Cortex of kidney (tissue), 1 donor: ENCODE measurements around the gene GP1BB.
"Not testable (repeated sequence)": the region's sequence is repeated elsewhere in the genome, so short reads cannot be mapped to it uniquely, and the experiment has no call there.

Experiments used
- DNase-seq: peaks from one replicate; lab custom pipeline; 2025; lab: John Stamatoyannopoulos, UW

GP1BB gene

DNA sequence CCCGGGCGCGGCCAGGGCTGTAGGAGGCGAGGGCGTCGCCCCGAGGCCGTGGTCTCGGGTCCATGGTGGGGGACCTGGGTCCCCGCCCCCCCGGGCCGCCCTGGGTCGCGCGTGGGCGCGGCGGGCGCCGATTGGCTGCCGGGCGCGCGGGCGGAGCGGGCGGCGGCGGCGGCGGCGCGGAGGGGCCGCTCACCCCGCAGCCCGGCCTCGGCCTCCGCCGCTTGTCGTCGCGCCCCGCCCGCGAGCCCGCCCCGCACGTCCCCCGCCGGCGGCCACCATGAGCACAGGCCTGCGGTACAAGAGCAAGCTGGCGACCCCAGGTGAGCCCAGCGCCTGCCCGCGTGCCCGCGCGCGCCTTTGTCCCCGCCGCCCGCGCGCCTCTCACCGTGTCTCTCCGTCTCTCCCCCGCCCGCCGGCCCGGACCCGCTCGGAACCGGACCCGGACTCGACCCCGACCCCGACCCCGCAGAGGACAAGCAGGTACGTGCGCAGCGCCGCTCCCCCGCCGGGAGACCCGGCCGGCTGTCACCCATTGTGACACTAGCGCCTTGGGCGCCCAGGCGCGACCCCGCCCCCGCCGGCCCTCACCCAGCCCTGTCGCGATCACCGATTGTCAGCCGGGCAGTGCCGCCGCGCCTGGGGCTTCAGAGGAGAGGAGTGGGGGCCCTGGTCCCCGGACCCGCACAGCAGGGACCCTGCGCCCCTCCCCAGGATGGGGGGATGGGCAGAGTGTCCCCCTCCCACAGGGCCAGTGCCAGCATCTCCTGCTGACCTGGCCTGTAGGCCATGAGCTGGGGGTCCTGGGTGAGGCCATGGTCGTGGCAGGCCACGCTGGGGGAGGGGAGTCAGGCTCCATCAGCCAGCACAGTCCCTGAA, 8.8 kb upstream of the GP1BB start, which contains the start of gene SEPTIN5:
SEPTIN5 (plus strand) TSS at position 192 of the 876 bp plus-strand sequence; CDS start at position 278, 86 bp downstream.
- no peak for DNase-seq

- no peak for DNase-seq
Measured at GRCh38 chr22:19715188-19715930, 8.0 kb upstream of the GP1BB start.

DNA sequence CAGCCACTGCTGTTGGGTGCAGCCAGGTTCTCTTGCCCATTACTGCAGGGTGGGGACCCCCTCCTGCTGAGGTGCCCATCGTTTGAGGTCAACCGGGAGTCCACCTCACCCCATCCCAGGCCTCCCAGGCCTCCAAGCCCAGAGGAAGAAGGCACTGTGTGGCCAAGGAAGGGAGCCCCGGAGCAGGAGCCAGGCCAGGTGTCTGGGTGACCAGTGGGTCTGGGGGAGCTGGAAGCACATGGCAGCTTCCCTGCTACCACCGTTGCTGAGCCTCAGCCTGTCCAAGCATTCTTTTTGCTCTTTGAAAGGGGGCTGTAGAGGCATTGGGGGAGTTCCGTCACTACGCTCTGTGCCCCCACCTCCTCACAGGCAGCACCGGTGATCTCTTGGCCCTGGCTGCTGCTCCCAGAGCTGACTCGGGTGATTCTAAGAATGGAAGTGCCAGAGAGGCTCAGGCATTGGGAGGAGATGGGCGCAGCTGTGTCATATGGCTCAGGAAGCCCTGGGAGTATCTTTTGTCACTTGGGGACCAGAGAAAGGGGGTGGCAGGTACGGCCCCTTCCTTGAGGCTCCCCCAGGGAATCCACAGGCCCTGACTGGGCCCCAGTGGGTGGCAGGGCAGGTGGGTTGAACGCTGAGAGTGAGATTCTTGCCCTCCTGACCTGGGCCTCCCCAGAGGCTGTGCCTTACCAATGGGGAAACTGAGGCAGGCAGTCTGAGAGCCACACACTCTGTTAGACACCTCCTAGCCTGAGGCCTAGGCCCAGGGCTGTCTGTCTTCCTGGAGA, 7.1 kb upstream of the GP1BB start:
- no peak for DNase-seq

GRCh38 chr22:19716829-19717105, 6.6 kb upstream of the GP1BB start:
- no peak for DNase-seq

- no peak for DNase-seq
Measured at GRCh38 chr22:19717181-19717580, 6.2 kb upstream of the GP1BB start.

DNA sequence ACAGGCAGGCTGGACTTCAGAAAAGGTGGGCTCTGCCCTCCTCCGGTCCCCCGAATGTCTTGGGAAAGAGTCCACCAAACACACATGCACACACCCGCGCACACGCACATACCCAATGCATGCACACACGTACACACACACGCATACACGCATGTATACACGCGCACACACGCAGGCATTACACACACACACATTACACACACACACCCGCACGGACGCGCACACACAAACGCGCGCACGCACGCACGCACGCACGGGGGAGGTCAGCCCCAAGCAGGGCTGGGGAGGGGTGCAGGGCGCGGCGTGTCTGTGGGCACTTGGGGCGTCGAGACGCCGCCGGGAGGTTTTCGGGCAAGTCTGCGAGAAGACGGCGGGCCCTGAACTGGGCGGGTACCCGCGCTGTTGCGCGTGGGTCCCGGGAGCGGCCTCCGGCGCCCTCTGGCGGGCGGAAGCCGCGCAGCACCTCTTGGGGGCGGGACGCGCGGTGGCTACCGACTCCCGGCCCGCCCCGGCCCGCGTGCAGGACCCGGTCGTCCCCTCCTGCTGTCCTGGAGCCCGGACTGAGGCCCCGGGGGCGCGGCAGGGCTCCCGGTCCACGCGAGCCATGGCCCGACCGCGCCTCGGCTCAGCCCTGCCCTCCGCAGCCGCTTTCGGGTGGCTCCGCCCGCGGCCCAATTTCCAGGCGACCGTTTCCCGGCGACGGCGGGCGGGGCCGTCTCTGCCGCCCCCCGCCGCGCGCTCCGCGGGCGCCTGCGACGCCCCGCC, 5.5 kb upstream of the GP1BB start:
- no peak for DNase-seq

- DNase-seq = no peak
Measured at GRCh38 chr22:19718456-19719049, 4.8 kb upstream of the GP1BB start.

DNA sequence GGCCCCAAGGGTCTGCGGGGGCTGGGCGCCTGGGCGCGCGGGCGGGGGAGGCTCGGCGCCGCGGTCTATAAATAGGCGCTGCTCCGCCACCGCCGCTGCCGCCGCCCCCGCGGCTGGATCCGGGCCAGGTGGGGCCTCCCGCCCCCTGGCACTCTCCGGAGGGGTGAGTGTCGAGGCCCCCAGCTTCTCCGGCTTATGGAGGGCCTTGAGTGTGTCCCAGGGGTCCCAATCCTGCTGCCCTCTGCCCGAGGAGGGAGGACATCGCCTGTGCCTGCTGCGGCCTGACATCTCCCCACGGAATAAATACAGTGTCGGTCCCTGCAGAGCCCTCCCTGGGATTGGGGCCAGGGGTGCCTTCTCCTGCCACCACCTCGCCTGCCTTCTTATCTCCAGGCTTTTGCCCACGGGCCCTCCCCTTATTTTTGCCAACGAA, 4.3 kb upstream of the GP1BB start:
- DNase-seq = no peak

GRCh38 chr22:19719488-19720021, 3.8 kb upstream of the GP1BB start:
- no peak for DNase-seq

DNA sequence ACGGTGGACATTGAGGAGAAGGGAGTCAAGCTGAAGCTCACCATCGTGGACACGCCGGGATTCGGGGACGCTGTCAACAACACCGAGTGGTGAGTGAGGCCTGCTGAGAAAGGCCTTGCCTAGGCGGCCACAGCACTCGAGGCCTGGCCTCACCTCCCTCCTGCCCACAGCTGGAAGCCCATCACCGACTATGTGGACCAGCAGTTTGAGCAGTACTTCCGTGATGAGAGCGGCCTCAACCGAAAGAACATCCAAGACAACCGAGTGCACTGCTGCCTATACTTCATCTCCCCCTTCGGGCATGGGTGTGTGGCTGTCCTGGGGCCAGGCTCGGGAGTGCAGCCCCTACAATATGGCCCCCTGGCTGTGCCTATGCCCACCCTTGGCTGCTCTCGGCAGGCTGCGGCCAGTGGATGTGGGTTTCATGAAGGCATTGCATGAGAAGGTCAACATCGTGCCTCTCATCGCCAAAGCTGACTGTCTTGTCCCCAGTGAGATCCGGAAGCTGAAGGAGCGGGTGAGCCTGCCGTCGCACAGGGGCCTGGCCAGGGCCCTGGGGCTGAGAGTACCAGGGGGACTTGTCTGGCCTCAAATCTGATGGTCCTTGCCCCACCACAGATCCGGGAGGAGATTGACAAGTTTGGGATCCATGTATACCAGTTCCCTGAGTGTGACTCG, 3.0 kb upstream of the GP1BB start:
- DNase-seq = no peak

GRCh38 chr22:19720999-19721329, 2.4 kb upstream of the GP1BB start:
- no peak for DNase-seq

GRCh38 chr22:19721330-19722177, 1.8 kb upstream of the GP1BB start:
- DNase-seq = no peak

DNA sequence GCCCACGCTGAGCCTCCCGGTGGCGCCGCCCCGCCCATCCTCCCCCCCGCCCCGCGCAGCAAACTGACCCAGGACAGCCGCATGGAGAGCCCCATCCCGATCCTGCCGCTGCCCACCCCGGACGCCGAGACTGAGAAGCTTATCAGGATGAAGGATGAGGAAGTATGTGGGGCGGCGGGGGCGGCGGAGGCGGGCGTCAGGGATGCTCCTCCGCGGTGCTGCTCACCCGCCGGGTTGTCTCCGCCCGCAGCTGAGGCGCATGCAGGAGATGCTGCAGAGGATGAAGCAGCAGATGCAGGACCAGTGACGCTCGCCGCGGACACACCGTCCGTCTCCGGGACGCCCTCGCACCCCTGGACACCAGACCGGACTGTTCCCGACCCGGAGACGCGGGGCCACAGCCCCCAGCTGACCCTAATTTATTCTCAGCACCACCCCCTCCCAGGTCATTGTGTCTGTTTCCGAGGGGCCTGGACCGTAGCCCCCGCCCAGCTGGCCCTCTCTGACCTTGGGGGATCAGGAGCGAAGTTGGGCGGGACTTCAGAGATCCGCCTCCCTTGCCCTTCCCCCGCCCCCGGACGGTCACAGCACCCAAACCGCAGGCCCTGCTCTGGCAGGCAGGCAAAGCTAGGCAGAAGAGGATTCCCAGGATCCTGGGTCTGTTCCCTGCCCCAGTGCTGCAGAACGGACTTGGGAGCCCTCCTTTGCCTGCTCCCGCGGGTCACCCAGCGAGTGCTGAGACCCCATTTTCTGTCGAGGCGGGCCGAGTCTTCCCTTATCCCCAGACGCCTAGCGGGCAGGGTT, 959 bp upstream of the GP1BB start:
- DNase-seq = no peak

DNA sequence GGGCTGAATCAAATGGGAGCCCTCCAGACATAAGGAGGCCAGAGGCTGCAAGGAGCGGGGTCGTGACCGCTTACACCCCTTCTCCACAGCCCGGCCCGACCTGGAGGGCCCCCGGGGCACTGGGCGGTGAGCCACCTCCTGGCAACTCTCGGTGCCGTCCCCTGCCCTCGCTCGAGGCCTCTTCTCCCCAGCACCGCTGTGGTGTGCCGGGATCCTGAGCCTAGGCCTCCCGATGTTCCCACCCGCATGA, 432 bp upstream of the GP1BB start:
- no peak for DNase-seq

GRCh38 chr22:19723983-19724827, 866 bp downstream of the GP1BB start:
- no peak for DNase-seq

- no peak for DNase-seq
Measured at GRCh38 chr22:19724927-19725661, 1.8 kb downstream of the GP1BB start.

- DNase-seq = not testable (repeated sequence)
Measured at GRCh38 chr22:19726064-19726788, 2.9 kb downstream of the GP1BB start.
